HG02610 (cell line): Measurements from ENCODE around the gene PLBD2.
"Not testable (repeated sequence)": the region's sequence is repeated elsewhere in the genome, so short reads cannot be mapped to it uniquely, and the experiment has no call there.

Experiments used
- ATAC-seq: cut with Tn5 transposase; IDR thresholded peaks from one replicate; pipeline ENCODE4 v1.9.1; 2021; ENCODE audit warnings: mild to moderate bottlenecking, moderate library complexity; ENCODE audit not compliant: unreplicated experiment

The PLBD2 gene

GRCh38 chr12:113333877-113334785 is 24.3 kb upstream of the PLBD2 start:
- ATAC-seq = no peak

DNA sequence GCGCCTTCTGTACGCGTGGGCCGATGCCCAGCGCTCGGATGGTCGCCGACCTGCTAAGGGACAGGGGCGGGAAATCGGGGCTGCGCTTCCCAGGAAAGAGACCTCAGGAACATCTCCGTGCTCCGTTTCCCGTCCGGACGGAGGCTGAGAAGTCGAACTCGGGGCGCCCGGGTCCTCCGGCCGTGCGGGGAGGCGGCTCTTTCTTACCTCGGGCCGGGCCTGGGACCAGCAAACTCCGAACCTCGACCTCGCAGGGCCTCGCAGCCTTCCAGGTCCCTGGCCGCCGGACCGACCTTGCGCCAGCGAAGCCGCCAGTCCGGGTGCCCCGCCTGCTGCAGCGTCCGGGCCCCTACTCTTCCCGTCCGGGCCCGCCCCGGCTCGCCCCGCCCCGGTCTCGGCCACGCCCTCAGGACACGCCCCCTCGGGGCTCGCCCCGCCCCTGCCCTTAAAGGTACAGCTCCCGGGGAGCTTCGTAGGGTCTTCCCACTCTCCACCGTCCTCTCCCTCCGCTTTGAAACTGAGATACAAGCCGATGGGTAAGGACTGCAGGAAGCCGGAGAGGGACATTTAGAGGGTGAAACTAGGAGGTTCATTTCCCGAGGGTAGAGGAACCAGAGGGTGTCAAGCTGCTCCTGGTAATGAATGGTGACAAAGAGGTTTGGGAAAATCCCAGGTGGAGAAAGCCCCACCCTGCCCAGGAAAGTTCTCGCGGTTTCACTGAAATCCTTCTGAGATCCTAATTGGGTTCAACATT is 23.4 kb upstream of the PLBD2 start, which contains the start of gene SLC8B1:
TSS of gene SLC8B1 (minus strand) at position 324 of the 754 bp plus-strand sequence. CDS start 2,231 bp downstream, outside the sequence.
- peak; percentile 96 for ATAC-seq

- no peak for ATAC-seq
These were observed 18.8 kb upstream of the PLBD2 start for GRCh38 chr12:113339540-113339939.

DNA sequence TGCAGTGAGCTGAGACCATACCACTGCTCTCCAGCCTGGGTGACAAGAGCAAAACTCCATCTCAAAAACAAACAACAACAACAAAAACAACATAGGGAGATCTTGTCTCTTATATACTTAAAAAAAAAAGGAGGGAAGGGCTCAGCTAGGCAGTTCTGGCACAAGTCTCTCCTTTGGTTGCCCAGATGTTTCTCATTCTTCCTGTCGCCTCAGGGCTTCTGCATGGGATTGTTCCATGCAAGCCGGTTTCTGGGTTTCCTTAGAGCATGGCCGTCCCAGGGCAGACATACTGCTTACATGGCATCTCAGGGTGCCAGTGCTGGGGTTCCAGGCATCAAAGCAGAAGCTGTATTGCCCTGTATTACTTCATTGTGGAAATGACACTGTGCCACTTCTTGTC is 18.3 kb upstream of the PLBD2 start:
- no peak for ATAC-seq

DNA sequence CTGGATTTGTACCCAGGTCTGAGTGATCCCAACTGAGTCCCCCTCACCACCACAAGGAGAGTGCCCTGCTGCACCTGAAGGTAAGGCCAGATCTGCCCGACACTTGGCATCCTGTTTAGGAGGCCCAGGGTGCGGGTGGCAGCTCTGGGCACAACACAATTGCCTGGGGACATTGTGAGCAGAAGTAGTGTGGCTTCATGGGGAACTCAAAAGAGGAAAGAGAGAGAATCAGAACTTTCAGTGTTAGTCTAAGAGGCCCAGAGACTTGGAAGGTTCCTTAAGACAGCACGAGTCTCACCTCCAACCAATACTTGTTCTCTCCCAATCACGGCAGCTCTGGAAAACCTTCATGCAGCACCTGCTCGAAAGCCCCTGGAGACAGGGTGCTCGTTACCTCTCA is 16.9 kb upstream of the PLBD2 start:
- no peak for ATAC-seq

DNA sequence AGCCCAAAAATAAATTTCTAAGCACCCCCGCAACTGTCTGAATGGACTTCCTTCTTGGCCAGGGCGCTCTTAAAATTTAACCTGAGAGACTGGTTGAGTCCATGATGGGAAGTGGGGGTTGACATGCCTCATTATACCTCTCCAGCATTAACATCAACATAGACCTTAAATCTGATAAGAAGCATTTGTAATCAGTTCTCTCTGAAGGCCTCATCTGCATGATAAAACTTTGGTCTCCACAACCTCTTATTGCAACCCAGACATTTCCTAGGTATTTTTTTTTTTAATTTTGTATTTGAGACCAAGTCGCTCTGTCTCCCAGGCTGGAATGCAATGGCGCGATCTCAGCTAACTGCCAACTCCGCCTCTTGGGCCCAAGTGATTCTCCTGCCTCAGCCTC is 13.1 kb upstream of the PLBD2 start:
- no peak for ATAC-seq

- no peak for ATAC-seq
These were observed 12.0 kb upstream of the PLBD2 start for GRCh38 chr12:113346353-113346752.

DNA sequence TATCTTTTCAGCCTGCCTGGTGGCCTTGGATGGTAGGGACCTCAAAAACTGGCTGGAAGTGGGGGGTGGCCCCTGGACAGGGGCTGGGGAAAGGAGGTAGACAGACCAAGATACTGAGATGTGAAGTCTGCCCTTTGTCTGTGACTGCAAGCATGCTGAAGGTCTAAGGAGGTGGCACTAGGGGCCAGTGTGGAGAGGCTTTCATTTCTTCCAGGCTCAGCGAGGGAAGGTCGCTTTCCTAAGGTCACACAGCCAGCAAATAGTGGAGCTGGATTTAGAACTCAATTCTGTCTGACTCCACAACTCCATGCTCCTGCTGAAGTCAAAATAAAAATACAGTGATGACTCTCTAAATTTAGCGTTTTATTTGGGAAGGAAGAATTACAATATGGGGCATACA is 11.3 kb upstream of the PLBD2 start:
- no peak for ATAC-seq

- ATAC-seq = no peak
These were observed 10.5 kb upstream of the PLBD2 start for GRCh38 chr12:113347892-113348291.

DNA sequence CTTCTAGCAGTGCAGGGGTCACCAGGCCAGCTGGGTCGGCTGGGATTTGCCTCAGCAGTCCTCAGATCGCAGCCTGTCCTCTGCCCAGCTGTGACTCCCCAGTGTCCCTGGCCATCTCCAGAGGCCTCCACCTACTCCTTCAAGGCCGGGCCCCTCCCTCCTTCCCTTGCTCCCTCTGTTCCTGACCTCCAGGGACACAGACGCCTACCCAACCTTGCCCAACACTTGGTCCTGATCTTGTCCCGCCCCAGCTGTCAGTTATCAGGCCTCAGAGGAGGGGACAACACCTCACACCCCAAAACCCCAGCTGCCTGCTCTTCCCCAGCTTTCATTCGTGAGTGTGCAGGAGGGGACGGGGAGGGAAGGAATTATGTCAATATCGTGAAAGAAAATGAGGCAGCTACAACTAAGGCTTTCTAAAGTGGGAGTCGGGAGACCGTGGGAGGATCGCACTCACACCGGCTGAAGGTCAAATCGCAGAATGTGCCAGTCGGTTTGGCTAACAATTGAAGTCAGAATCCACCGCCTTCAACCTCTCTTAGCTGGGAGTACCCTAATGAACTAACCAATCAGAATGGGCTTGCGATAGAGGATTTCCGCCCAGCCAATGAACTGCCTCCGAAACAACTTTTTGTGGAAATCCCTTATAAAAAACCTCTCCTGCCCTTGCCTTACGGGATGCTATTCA is 9.4 kb upstream of the PLBD2 start:
- no peak for ATAC-seq

- ATAC-seq = no peak
These were observed 7.3 kb upstream of the PLBD2 start for GRCh38 chr12:113351089-113351488.

GRCh38 chr12:113354192-113354591 is 4.2 kb upstream of the PLBD2 start:
- not testable (repeated sequence) for ATAC-seq

DNA sequence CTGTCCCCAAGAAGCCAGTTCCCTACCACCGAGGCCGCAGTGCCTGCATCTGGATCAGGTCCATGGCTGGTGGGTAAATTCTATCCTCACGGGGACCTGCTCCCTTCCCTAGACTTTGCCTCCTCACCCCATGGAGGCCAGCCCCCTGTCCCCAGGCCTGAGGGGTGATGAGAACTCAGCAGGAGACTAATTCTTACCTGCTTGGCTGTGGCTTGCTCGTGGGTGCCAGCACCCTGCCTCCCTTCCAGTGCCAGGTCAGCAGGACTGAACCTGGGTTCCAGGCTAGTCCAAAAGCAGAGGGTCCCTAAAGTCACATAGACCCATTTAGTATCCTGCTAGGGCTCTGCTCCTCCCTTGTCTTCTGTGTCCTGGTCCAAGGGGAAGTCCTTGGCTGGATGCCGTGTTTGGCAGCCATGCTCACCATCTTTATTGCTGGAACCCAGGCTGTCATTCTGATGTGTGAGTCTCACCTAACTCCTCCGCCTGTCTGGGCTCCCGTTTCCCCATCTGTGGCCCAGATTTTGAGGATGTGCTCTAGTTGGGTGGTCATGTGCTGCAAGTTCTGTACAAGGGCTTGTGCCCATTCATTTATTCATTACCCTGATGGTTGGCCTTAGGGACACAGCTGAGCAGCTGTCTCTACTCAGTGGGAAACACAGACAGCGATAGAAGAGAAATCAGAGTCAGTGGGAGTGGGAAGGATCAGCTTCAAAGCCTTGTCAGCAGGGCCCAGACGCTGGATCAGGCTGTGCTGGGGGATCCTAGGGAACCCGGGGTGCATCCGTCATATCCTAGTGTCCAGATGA is 949 bp downstream of the PLBD2 start:
- no peak for ATAC-seq

- no peak for ATAC-seq
These were observed 1.8 kb downstream of the PLBD2 start for GRCh38 chr12:113359939-113360748.

GRCh38 chr12:113361574-113362370 is 3.4 kb downstream of the PLBD2 start:
- ATAC-seq = no peak

- no peak for ATAC-seq
These were observed 6.3 kb downstream of the PLBD2 start for GRCh38 chr12:113364698-113365097.

DNA sequence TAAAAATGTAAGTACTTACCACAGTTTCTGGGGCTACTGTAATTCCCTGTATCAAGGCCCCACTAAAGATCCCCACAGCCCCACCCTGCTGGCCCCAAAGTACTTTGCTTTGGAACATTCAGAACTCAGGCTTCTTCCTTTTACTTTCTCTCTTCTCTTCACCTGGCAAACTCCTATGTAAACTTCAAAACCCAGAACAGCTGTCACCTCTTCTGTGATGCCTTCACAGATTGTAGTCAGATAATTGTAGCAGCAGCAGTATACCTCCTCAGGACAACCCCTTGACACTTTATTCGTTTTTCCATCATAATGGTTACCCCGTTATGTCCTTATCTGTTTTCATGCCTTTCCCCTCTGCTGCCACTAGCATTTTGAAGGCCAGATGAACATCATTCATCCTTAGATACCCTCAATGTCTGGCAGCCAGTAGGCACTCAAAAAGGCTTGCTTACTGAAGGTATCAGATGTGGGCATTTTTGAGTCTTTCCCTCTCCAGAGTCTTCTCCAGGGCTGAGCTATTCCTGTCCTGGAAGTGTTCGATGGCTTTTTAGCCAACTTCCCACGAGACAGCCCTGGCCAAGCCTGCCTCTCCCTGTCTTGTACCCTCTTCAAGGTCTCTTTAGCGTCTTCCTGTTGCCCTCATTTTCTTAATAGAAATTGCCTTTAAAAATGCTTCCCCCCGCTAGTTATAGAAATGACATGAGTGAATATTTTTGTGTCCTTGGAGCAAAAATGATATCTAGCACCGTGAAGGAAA is 7.4 kb downstream of the PLBD2 start:
- ATAC-seq = no peak

DNA sequence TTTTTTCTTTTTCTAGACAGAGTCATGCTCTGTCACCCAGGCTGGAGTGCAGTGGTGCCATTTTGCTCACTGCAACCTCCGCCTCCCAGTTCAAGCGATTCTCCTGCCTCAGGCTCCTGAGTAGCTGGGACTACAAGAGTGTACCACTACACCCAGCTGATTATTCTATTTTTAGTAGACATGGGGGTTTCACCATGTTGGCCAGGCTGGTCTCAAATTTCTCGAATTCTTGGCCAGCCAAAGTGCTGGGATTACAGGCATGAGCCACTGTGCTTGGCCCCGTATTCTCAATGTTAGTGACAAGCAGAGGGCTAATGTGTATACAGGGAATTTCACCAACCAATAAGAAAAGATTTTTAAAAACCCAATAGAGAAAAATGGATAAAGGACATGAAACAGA is 8.4 kb downstream of the PLBD2 start:
- ATAC-seq = no peak
